T-helper 9 cell (primary cell): ENCODE data around the gene XYLB.

Source experiments
- DNase-seq: peaks from one replicate; pipeline ENCODE4 v3.0.0-alpha.2; 2020

The XYLB gene

GRCh38 chr3:38457111-38458003 is 110.8 kb downstream of the XYLB start:
- no peak for DNase-seq

- DNase-seq: no peak
Observed at GRCh38 chr3:38458796-38459498, 112.4 kb downstream of the XYLB start.

GRCh38 chr3:38459499-38460048 is 113.0 kb downstream of the XYLB start:
- no peak for DNase-seq

DNA sequence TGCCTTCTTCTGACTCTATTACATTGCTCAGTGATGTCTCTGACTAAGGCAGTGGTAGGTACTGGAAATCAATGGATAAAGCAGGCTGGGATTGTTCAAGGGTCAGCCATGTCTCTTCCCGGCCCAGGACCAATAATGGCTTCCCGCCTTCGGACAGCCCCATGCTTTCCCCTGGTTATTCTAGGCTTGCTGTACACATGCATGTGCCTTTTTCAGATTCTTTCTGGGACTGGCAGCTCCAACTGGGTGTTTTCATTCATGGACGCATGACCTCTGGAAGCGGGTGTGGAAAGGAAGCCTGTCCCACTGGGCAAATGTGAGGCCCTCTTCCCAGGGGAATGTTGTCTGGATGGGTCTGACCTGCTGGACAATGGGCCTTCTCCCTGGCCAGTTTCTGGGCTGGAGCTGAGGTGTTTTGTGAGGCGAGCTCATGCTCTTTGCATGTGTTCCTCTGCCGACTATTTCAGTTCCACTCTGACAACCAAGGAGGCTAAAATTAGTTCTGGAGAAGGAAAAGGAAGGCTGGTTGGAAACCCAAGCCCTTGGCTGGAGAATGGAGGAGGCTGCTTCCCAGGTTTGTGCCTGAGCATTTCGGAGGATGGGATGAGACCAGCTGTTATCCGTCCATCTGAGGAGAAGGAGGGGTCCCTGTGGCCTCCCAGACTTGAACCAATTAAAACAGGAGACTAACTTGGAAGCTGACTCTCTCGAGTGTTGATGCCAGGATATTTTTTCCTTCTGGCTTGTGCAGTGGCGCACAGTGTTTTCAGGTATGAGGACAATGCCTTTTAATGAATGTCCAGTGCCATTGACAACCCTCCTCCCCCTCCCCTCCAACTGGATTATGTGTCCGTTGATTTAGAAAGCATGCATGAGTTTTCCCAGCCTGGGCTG is 114.0 kb downstream of the XYLB start:
- DNase-seq: no peak
